GM10248 (cell line): ENCODE data around the gene SUB1.

Source experiments
- CTCF ChIA-PET: fragments of 300-600 bp; sonication (Branson Sonifier 250); formaldehyde crosslinking; extraction: SDS; loops from one replicate; lab custom pipeline; 2021; ENCODE audit warnings: antibody characterized with exemption; lab: Yijun Ruan, JAX
- POLR2A ChIA-PET: fragments of 350-650 bp; sonication (Branson Sonifier 250); formaldehyde crosslinking; extraction: SDS; loops from one replicate; lab custom pipeline; 2020; ENCODE audit warnings: antibody characterized with exemption; lab: Yijun Ruan, JAX
- DNase-seq: peaks from one replicate; pipeline ENCODE4 v3.0.0; 2012; ENCODE audit errors: extremely low spot score
- TF ChIP-seq, protein P1 (sequence below): IDR thresholded peaks from 2 replicates; pipeline ENCODE4 v1.5.1; 2012; ENCODE audit warnings: mild to moderate bottlenecking, low read depth; ENCODE audit errors: extremely low read depth, missing control alignments, control extremely low read depth

Gene SUB1

DNA sequence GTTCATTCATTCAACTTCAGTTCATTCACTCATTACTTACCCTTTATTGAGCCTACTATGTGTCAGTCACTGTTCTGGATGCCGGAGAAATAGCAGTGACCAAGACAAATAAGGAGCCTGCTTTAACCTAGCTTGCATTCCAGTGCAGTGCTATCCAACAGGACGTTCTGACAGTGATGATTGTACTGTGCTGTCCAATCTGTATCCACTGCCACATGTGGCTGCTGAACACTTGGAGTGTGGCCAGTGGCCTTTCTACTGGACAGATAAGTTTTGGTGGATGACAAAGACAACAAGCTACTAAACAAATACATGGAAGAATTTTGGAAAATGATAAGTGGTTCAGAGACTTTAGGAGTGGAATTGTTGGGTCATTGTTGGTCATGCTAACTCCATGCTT lies 33.6 kb downstream of the SUB1 start:
- TF ChIP-seq, protein P1, sequence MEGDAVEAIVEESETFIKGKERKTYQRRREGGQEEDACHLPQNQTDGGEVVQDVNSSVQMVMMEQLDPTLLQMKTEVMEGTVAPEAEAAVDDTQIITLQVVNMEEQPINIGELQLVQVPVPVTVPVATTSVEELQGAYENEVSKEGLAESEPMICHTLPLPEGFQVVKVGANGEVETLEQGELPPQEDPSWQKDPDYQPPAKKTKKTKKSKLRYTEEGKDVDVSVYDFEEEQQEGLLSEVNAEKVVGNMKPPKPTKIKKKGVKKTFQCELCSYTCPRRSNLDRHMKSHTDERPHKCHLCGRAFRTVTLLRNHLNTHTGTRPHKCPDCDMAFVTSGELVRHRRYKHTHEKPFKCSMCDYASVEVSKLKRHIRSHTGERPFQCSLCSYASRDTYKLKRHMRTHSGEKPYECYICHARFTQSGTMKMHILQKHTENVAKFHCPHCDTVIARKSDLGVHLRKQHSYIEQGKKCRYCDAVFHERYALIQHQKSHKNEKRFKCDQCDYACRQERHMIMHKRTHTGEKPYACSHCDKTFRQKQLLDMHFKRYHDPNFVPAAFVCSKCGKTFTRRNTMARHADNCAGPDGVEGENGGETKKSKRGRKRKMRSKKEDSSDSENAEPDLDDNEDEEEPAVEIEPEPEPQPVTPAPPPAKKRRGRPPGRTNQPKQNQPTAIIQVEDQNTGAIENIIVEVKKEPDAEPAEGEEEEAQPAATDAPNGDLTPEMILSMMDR, result no peak
- ChIA-PET POLR2A (no interaction called here), CTCF (interaction anchor here (3.6 kb wide), 1 partner anchor 130 kb away, joined by 17 read pairs; no protein-coding TSS in a partner anchor)
- no peak for DNase-seq

DNA sequence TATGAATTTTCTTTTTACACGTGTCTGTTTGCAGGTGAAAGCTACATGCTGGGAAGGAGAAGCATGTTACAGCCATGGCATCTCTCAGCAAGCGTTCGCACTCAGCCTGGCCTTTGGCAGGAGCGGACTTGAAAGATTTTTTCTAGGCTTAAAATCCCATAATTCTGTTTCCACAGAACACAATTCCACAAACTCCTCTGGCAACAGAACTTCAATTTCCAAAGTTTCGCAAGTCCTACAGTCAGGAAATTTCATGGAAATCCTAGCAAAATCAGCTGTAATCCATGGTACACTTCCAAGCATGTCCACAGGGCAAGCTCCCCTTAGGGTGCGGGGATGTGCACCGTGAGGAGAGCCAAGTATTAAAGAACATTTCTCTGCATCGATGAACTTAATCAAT lies 35.9 kb downstream of the SUB1 start:
- TF ChIP-seq, protein P1, result no peak
- ChIA-PET POLR2A (no interaction called here), CTCF (interaction anchor here (0.8 to 3.6 kb wide), 5 partner anchors 9 to 389 kb away, joined by 3 to 17 read pairs (median 3); no protein-coding TSS in a partner anchor)
- DNase-seq, result no peak

- ChIA-PET CTCF (interaction anchor here (1.0 kb wide), 1 partner anchor 393 kb away, joined by 3 read pairs; no protein-coding TSS in a partner anchor), POLR2A (no interaction called here)
- DNase-seq, result no peak
- TF ChIP-seq, protein P1, result no peak
Measured at GRCh38 chr5:32625106-32625505, 39.7 kb downstream of the SUB1 start.

- CTCF ChIA-PET, result interaction anchor here (1.0 kb wide), 1 partner anchor 393 kb away, joined by 3 read pairs; no protein-coding TSS in a partner anchor
- no peak for DNase-seq
- TF ChIP-seq, protein P1, result no peak
- POLR2A ChIA-PET, result no interaction called here
Measured at GRCh38 chr5:32625547-32625946, 40.2 kb downstream of the SUB1 start.

GRCh38 chr5:32627219-32627870 lies 42.0 kb downstream of the SUB1 start:
- DNase-seq, result no peak
- TF ChIP-seq, protein P1, result no peak
- ChIA-PET POLR2A (no interaction called here), CTCF (interaction anchor here (1.0 to 2.0 kb wide), 2 partner anchors 10 to 248 kb away, joined by 3 to 4 read pairs; no protein-coding TSS in a partner anchor)

GRCh38 chr5:32628049-32628844 lies 42.9 kb downstream of the SUB1 start:
- TF ChIP-seq, protein P1, result no peak
- CTCF ChIA-PET, result interaction anchor here (2.0 kb wide), 1 partner anchor 10 kb away, joined by 4 read pairs; no protein-coding TSS in a partner anchor
- DNase-seq, result no peak
- POLR2A ChIA-PET, result interaction anchor here (0.7 kb wide), 1 partner anchor 175 kb away, joined by 3 read pairs; no protein-coding TSS in a partner anchor
